Endothelial cell of umbilical vein (primary cell): ENCODE results near the gene HLA-DQA1. TPM values are rescaled to one million over a fixed set of nuclear protein-coding genes. Genes with fewer than 3 reads are reported as not detected.

Source experiments
- BruUV-seq: library from RNA; stranded (reverse); fragments of 400-500 nt; replicated peaks from 2 replicates; lab custom pipeline; 2021; lab: Mats Ljungman, UMichigan
- CTCF ChIA-PET: fragments of 300-600, 350-600 bp; sonication (Branson Sonifier 250); formaldehyde crosslinking; loops from one replicate; lab custom pipeline; 2021; ENCODE audit warnings: antibody characterized with exemption, inconsistent platforms; lab: Charles Lee
- POLR2A ChIA-PET: fragments of 300-600, 350-600 bp; sonication (Branson Sonifier 250); formaldehyde crosslinking; loops from one replicate; lab custom pipeline; 2021; ENCODE audit warnings: antibody characterized with exemption, inconsistent platforms; lab: Charles Lee
- DNase-seq: peaks from one replicate; pipeline ENCODE4 v3.0.0-alpha.2; 2011; ENCODE audit warnings: low read depth, low spot score
- FAIRE-seq: peaks from 2 replicates; lab custom pipeline; 2011; peaks lifted over from hg19 to GRCh38; lab: Jason Lieb, UNC
- H2AFZ ChIP-seq: 2 replicates; pipeline ENCODE4 v1.6.0; 2012; ENCODE audit warnings: low read depth, low read length, control low read depth, inconsistent platforms
- H3K27ac ChIP-seq: 2 replicates; pipeline ENCODE4 v1.5.1; 2011; ENCODE audit warnings: low read depth, mild to moderate bottlenecking, control low read depth, low read length, moderate library complexity; ENCODE audit not compliant: insufficient read depth
- H3K27me3 ChIP-seq, 2 experiments: 2 replicates each; pipeline versions ENCODE4 v1.6.0 to v1.6.1; 2011; ENCODE audit warnings: low read length in 2 of 2, mixed read lengths in 1 of 2; ENCODE audit not compliant: control insufficient read depth in 2 of 2, insufficient read depth in 2 of 2
- H3K36me3 ChIP-seq, 2 experiments: 2 replicates in 1 of 2; 3 replicates in 1 of 2; pipeline ENCODE4 v1.5.1; 2011; ENCODE audit warnings: low read length in 2 of 2, mild to moderate bottlenecking in 1 of 2, moderate library complexity in 1 of 2; ENCODE audit not compliant: control insufficient read depth in 2 of 2, insufficient read depth in 2 of 2; ENCODE audit errors: extremely low read depth in 1 of 2
- H3K4me1 ChIP-seq: 3 replicates; pipeline ENCODE4 v1.5.1; 2011; ENCODE audit warnings: mild to moderate bottlenecking, low read length; ENCODE audit not compliant: control insufficient read depth, insufficient read depth; ENCODE audit errors: extremely low read depth
- H3K4me2 ChIP-seq: 2 replicates; pipeline ENCODE4 v1.6.1; 2011; ENCODE audit warnings: low read length, control low read depth, mixed read lengths; ENCODE audit not compliant: insufficient read depth
- H3K4me3 ChIP-seq, 3 experiments: fragments of 200-600 bp in 1 of 3; sonication (generic), shearing (Covaris generic) in 1 of 3; replicated peaks in 1 of 3; 2 replicates each; pipeline ENCODE4 v1.5.1; 2011 to 2016; ENCODE audit warnings: control low read depth in 3 of 3, low read length in 3 of 3, mild to moderate bottlenecking in 2 of 3, inconsistent platforms in 1 of 3, low read depth in 1 of 3, moderate library complexity in 1 of 3; ENCODE audit not compliant: insufficient read depth in 1 of 3
- H3K79me2 ChIP-seq: 2 replicates; pipeline ENCODE4 v1.6.0; 2012; ENCODE audit warnings: low read length, inconsistent platforms; ENCODE audit not compliant: control insufficient read depth, insufficient read depth
- H3K9ac ChIP-seq: replicated peaks from 2 replicates; pipeline ENCODE3; 2011; ENCODE audit warnings: low read length, control low read depth; ENCODE audit not compliant: insufficient read depth; ENCODE audit errors: extremely low read depth
- H3K9me1 ChIP-seq: replicated peaks from 3 replicates; pipeline ENCODE4 v1.6.0; 2011; ENCODE audit warnings: mild to moderate bottlenecking, low read length; ENCODE audit not compliant: control insufficient read depth, insufficient read depth; ENCODE audit errors: extremely low read depth
- H3K9me3 ChIP-seq: replicated peaks from 2 replicates; pipeline ENCODE4 v1.5.1; 2012; ENCODE audit warnings: low read length, inconsistent platforms; ENCODE audit not compliant: control insufficient read depth, insufficient read depth
- H4K20me1 ChIP-seq: replicated peaks from 2 replicates; pipeline ENCODE3; 2011; ENCODE audit warnings: mild to moderate bottlenecking, low read length; ENCODE audit not compliant: control insufficient read depth, insufficient read depth; ENCODE audit errors: extremely low read depth
- EZH2 ChIP-seq: IDR thresholded peaks from 2 replicates; pipeline ENCODE4 v1.6.1; 2012; ENCODE audit warnings: borderline replicate concordance, low read depth, mild to moderate bottlenecking, moderate library complexity, low read length, inconsistent platforms; ENCODE audit not compliant: severe bottlenecking
- FOS ChIP-seq: IDR thresholded peaks from 2 replicates; pipeline ENCODE4 v1.6.1; 2011; ENCODE audit warnings: mild to moderate bottlenecking, low read length, moderate library complexity, borderline replicate concordance; ENCODE audit not compliant: insufficient read depth
- GATA2 ChIP-seq: IDR thresholded peaks from 2 replicates; pipeline ENCODE4 v1.7.0; 2011; ENCODE audit warnings: low read depth, mild to moderate bottlenecking, moderate library complexity, mixed read lengths, low read length; ENCODE audit not compliant: insufficient read length, insufficient read depth
- JUN ChIP-seq: IDR thresholded peaks from 2 replicates; pipeline ENCODE4 v1.6.1; 2011; ENCODE audit warnings: borderline replicate concordance, low read depth; ENCODE audit not compliant: insufficient read length, insufficient read depth
- MYC ChIP-seq: IDR thresholded peaks from one replicate; pipeline ENCODE4 v1.6.1; 2011; ENCODE audit warnings: mild to moderate bottlenecking, low read depth, low read length
- POLR2A ChIP-seq: IDR thresholded peaks from 2 replicates; pipeline ENCODE4 v1.6.1; 2012; ENCODE audit warnings: low read depth, mild to moderate bottlenecking, control low read depth, low read length
- POLR2AphosphoS5 ChIP-seq: IDR thresholded peaks from 2 replicates; pipeline ENCODE4 v1.6.1; 2012; ENCODE audit warnings: low read depth, mild to moderate bottlenecking, control low read depth, low read length, moderate library complexity; ENCODE audit not compliant: insufficient read depth
- dilution Hi-C: fragments of 300-500 bp; cut with MboI; formaldehyde crosslinking; loops from one replicate; pipeline ENCODE4 v1.15.0; 2019; ENCODE audit warnings: low sequenced_read_pairs; ENCODE audit not compliant: extremely low pct_ligation_motif_present
- intact Hi-C: fragments of 100-400 bp; cut with micrococcal nuclease; formaldehyde crosslinking; loops from one replicate; pipeline ENCODE4 v1.10.0; 2022
- polyA plus RNA-seq, 4 experiments: library from polyadenylated mRNA; depleted of rRNA in 3 of 4; stranded (reverse) in 3 of 4; unstranded in 1 of 4; fragments of >200 nt; gene quantifications; 2 replicates each; pipeline versions ENCODE4 v1.2.1 to v1.2.3, GENCODE V29; 2011 to 2012; ENCODE audit warnings: missing spikeins in 1 of 4
- total RNA-seq: library from RNA; stranded (reverse); gene quantifications from 2 replicates; pipeline ENCODE4 v1.2.3, GENCODE V29; 2021
- TF ChIP-seq, protein P1 (sequence below), 2 donors: IDR thresholded peaks; 1 replicate in 1 of 2; 2 replicates in 1 of 2; pipeline ENCODE4 v1.5.1; 2011; ENCODE audit warnings: low read length in 2 of 2, mild to moderate bottlenecking in 2 of 2, moderate library complexity in 2 of 2, control low read depth in 1 of 2, inconsistent platforms in 1 of 2, low read depth in 1 of 2; ENCODE audit not compliant: insufficient read depth in 1 of 2; ENCODE audit errors: extremely low read depth in 1 of 2
- TF ChIP-seq, protein P2 (sequence below): IDR thresholded peaks from 2 replicates; pipeline ENCODE4 v1.6.1; 2011; ENCODE audit not compliant: insufficient read depth, insufficient read length

Gene HLA-DQA1
- total and polyA plus RNA-seq, 2 donors (not counting 3 experiments of a cell fraction or from before 2014, with no cell fraction given), result not detected

DNA sequence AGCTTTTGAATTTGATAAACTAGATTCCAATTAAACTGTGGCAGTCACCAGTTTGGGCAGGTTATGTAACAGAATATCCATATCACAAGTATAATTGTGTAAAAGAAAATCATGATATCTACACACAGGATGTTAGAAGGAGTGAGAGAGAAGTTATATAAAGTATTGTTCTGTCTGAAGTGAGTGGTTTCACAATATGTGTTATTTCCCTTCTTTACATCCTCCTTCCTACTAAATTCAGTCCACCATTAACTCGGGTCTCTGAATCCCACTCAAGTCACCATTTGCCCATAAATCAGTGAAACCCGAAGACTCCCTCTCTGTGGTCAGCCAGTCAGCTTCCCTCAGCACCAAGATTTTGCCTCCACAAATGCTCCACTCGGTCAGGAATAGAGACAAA lies 28.5 kb downstream of the HLA-DQA1 start:
- ChIA-PET POLR2A (no interaction called here), CTCF (no interaction called here)
- H3K36me3 ChIP-seq, result no peaks in the 10 kb centered on the region
- no peaks in the 10 kb centered on the region for H4K20me1 ChIP-seq
- intact Hi-C loops, result no loop called here
- H3K27me3 ChIP-seq, result peaks cover 1 to 12% of the 10 kb centered on the region in 2 experiments
- BruUV-seq, result no TSS peak
- no peaks in the 10 kb centered on the region for H3K9me1 ChIP-seq
- no peak overlapping the region for H3K9ac ChIP-seq
- H3K4me2 ChIP-seq, result no peak overlapping the region
- H2AFZ ChIP-seq, result no peak overlapping the region
- H3K4me3 ChIP-seq, result no peak overlapping the region
- FAIRE-seq (no peak), DNase-seq (no peak)
- no peak overlapping the region for H3K27ac ChIP-seq
- H3K9me3 ChIP-seq, result no peaks in the 10 kb centered on the region
- dilution Hi-C loops, result no loop called here
- no peaks in the 10 kb centered on the region for H3K4me1 ChIP-seq
- TF ChIP-seq EZH2 (no peak), JUN (no peak), MYC (no peak), POLR2A (no peak), GATA2 (no peak), POLR2AphosphoS5 (no peak), FOS (no peak)
- TF ChIP-seq, protein P1, sequence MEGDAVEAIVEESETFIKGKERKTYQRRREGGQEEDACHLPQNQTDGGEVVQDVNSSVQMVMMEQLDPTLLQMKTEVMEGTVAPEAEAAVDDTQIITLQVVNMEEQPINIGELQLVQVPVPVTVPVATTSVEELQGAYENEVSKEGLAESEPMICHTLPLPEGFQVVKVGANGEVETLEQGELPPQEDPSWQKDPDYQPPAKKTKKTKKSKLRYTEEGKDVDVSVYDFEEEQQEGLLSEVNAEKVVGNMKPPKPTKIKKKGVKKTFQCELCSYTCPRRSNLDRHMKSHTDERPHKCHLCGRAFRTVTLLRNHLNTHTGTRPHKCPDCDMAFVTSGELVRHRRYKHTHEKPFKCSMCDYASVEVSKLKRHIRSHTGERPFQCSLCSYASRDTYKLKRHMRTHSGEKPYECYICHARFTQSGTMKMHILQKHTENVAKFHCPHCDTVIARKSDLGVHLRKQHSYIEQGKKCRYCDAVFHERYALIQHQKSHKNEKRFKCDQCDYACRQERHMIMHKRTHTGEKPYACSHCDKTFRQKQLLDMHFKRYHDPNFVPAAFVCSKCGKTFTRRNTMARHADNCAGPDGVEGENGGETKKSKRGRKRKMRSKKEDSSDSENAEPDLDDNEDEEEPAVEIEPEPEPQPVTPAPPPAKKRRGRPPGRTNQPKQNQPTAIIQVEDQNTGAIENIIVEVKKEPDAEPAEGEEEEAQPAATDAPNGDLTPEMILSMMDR (IDR thresholded peaks at IDR 0.05; ENCODE audit: extremely low read depth in 1 of 2, insufficient read depth in 1 of 2, low read depth in 1 of 2, low read length in 2 of 2), result no peak
- TF ChIP-seq, protein P2, sequence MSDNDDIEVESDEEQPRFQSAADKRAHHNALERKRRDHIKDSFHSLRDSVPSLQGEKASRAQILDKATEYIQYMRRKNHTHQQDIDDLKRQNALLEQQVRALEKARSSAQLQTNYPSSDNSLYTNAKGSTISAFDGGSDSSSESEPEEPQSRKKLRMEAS, result no peak
- H3K79me2 ChIP-seq, result no peaks in the 10 kb centered on the region
